ENCODE data around the gene WWOX. TPM values are rescaled to one million over a fixed set of nuclear protein-coding genes. Genes with fewer than 3 reads are reported as not detected.

WWOX gene
- total RNA-seq, 1 experiment from 2014 or later = 15.6 TPM

GRCh38 chr16:78902321-78902720 lies 802.9 kb downstream of the WWOX start:
- Histone ChIP-seq H3K79me2 (ENCODE audit: insufficient read depth, low read length) (no peaks in the 10 kb centered on the region), H3K9me3 (ENCODE audit: control insufficient read depth, low read depth, low read length) (no peaks in the 10 kb centered on the region), H3K27me3 (ENCODE audit: insufficient read depth, low read length) (no peaks in the 10 kb centered on the region), H3K4me1 (ENCODE audit: insufficient read depth, low read length) (peaks cover 10% of the 10 kb centered on the region; the same call in 1 of the 2 replicates), H2BK5ac (ENCODE audit: insufficient read length, low read length) (no peak overlapping the region), H4K91ac (ENCODE audit: insufficient read length, low read depth, low read length) (no peak overlapping the region), H2BK15ac (ENCODE audit: low read depth, low read length) (no peak overlapping the region), H3K18ac (ENCODE audit: insufficient read length, low read depth, low read length) (no peak overlapping the region), H2AK5ac (ENCODE audit: insufficient read length, low read length) (no peak overlapping the region), H4K5ac (ENCODE audit: insufficient read length, low read depth, low read length) (no peak overlapping the region), H3K14ac (ENCODE audit: insufficient read depth, low read length) (no peak overlapping the region), H3K4ac (ENCODE audit: low read depth, low read length) (no peak overlapping the region), H3K56ac (ENCODE audit: insufficient read length, low read depth, low read length) (no peak overlapping the region), H2BK120ac (ENCODE audit: low read depth, low read length, poor library complexity, severe bottlenecking) (no peak overlapping the region), H4K20me1 (ENCODE audit: control insufficient read depth, insufficient read depth, insufficient read length) (no peaks in the 10 kb centered on the region), H3K4me2 (ENCODE audit: insufficient read depth, insufficient read length, low read length) (no peak overlapping the region), H2BK20ac (ENCODE audit: low read depth, low read length, poor library complexity, severe bottlenecking) (no peak overlapping the region), H3K79me1 (ENCODE audit: insufficient read depth, low read depth, low read length, poor library complexity, severe bottlenecking) (no peaks in the 10 kb centered on the region), H3K23ac (ENCODE audit: insufficient read length, low read depth, low read length) (no peak overlapping the region), H2BK12ac (ENCODE audit: insufficient read length, low read depth, low read length) (no peak overlapping the region), H3K27ac (ENCODE audit: insufficient read length, low read depth, low read length) (no peak overlapping the region), H3T11ph (ENCODE audit: low read length) (no peak overlapping the region), H3K23me2 (ENCODE audit: insufficient read length, low read depth, low read length, poor library complexity, severe bottlenecking) (no peaks in the 10 kb centered on the region), H2AFZ (ENCODE audit: low read length) (no peak overlapping the region), H3K9ac (ENCODE audit: extremely low read depth, insufficient read length, low read length) (no peak overlapping the region), H4K8ac (replicated peaks; ENCODE audit: insufficient read length, low read depth, low read length) (no peak overlapping the region)
- Mint-ChIP-seq H3K27me3 (ENCODE audit: low read depth) (no peaks in the 10 kb centered on the region; the same call in 1 of the 2 replicates), H3K4me3 (no peak overlapping the region), H3K9me3 (peaks cover 2 to 10% of the 10 kb centered on the region in 2 experiments; a peak in 3 of 5 replicates), H3K27ac (no peak overlapping the region), H3K4me1 (peaks cover 20 to 21% of the 10 kb centered on the region in 2 experiments), H3K36me3 (ENCODE audit: insufficient read depth in 1 of 3, low read depth in 3 of 3) (peaks cover 0 to 9% (median 4%) of the 10 kb centered on the region in 3 experiments; a peak in 3 of 7 replicates)
- TF ChIP-seq CTCF (conservative IDR thresholded peaks at IDR 0.05) = no peak
- no CpG with 5 or more reads among the region's 13 CpGs for WGBS (ENCODE audit: extremely low coverage, insufficient read length, low lambda C conversion rate)
- DNase-seq = no peak
